DND-41 (cell line): Measurements from ENCODE around the gene CPSF4.

Experiments
- EZH2 ChIP-seq: IDR thresholded peaks from 3 replicates; pipeline ENCODE4 v1.6.1; 2012; ENCODE audit warnings: borderline replicate concordance, low read depth, mild to moderate bottlenecking, moderate library complexity, low read length, inconsistent platforms; ENCODE audit not compliant: severe bottlenecking
- TF ChIP-seq, protein P1 (sequence below): IDR thresholded peaks from 2 replicates; pipeline ENCODE4 v1.5.1; 2012; ENCODE audit warnings: borderline replicate concordance, low read length, moderate library complexity, mild to moderate bottlenecking; ENCODE audit not compliant: poor library complexity, severe bottlenecking; ENCODE audit errors: extremely low read depth

DNA sequence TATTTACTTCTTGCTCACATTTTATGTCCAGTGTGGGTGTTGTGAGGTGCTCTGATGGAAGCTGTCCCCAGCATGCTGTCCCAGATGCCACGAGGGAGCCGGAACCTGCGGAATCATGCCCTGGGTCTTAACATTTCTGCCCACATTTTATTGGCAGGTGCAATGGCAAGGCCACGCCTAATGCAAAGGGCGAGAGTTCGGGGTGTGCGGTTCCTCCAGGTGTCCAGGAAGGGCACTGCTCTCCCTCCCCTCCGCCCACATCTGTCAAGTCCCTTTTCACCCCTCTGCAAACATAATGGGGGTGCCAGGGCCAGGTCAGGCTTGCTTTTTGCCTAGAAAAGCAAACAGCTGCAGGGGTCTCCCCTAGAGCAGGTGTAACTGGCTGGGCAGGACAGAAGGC, 46.7 kb upstream of the CPSF4 start:
- TF ChIP-seq, protein P1, sequence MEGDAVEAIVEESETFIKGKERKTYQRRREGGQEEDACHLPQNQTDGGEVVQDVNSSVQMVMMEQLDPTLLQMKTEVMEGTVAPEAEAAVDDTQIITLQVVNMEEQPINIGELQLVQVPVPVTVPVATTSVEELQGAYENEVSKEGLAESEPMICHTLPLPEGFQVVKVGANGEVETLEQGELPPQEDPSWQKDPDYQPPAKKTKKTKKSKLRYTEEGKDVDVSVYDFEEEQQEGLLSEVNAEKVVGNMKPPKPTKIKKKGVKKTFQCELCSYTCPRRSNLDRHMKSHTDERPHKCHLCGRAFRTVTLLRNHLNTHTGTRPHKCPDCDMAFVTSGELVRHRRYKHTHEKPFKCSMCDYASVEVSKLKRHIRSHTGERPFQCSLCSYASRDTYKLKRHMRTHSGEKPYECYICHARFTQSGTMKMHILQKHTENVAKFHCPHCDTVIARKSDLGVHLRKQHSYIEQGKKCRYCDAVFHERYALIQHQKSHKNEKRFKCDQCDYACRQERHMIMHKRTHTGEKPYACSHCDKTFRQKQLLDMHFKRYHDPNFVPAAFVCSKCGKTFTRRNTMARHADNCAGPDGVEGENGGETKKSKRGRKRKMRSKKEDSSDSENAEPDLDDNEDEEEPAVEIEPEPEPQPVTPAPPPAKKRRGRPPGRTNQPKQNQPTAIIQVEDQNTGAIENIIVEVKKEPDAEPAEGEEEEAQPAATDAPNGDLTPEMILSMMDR: no peak
- no peak for TF ChIP-seq EZH2
